HEK293 (cell line): Measurements from ENCODE around the gene NYAP2.

Source experiments
- CTCF ChIA-PET: fragments of 350-600 bp; formaldehyde crosslinking; extraction: SDS; loops from one replicate; lab custom pipeline; 2021; ENCODE audit warnings: antibody characterized with exemption; lab: Yijun Ruan, JAX
- POLR2A ChIA-PET: fragments of 300-600 bp; formaldehyde crosslinking; extraction: SDS; loops from one replicate; lab custom pipeline; 2020; ENCODE audit warnings: antibody characterized with exemption, inconsistent platforms; lab: Yijun Ruan, JAX
- H3K27ac ChIP-seq: fragments of 200-500 bp; sonication (Bioruptor generic); 2 replicates; pipeline ENCODE4 v1.5.1; 2014; ENCODE audit warnings: low read depth, low read length, control low read depth, inconsistent platforms; ENCODE audit errors: extremely low read depth
- H3K36me3 ChIP-seq, 2 experiments: fragments of 200-500 bp in 1 of 2; sonication (Bioruptor generic) in 1 of 2; 1 replicate in 1 of 2; 2 replicates in 1 of 2; pipeline ENCODE4 v1.5.1; 2014 to 2017; ENCODE audit warnings: inconsistent platforms in 2 of 2, low read length in 2 of 2; ENCODE audit not compliant: control insufficient read depth in 2 of 2, insufficient read depth in 1 of 2
- H3K4me1 ChIP-seq: fragments of 200-500 bp; sonication (Bioruptor generic); 2 replicates; pipeline ENCODE4 v1.5.1; 2014; ENCODE audit warnings: mild to moderate bottlenecking, low read length, inconsistent platforms; ENCODE audit not compliant: control insufficient read depth, insufficient read depth
- H3K4me3 ChIP-seq: 2 replicates; pipeline ENCODE4 v1.5.1; 2011; ENCODE audit warnings: low read depth, mild to moderate bottlenecking, control low read depth, low read length, moderate library complexity
- H3K9me3 ChIP-seq: fragments of 200-500 bp; sonication (Bioruptor generic); 2 replicates; pipeline ENCODE4 v1.5.1; 2014; ENCODE audit warnings: low read depth, low read length, inconsistent platforms; ENCODE audit not compliant: control insufficient read depth, insufficient read depth
- GLIS1 ChIP-seq: fragments of 450-650 bp; formaldehyde crosslinking; IDR thresholded peaks from 2 replicates; pipeline ENCODE4 v1.5.1; 2016; ENCODE audit warnings: missing biosample characterization, missing genetic modification characterization
- KLF9 ChIP-seq: fragments of 450-650 bp; formaldehyde crosslinking; IDR thresholded peaks from 2 replicates; pipeline ENCODE4 v1.5.1; 2016; ENCODE audit warnings: missing biosample characterization, missing genetic modification characterization, low read depth
- MZF1 ChIP-seq: fragments of 450-650 bp; formaldehyde crosslinking; IDR thresholded peaks from 2 replicates; pipeline ENCODE4 v1.5.1; 2017; ENCODE audit warnings: missing biosample characterization, missing genetic modification characterization, borderline replicate concordance
- SETDB1 ChIP-seq: IDR thresholded peaks from one replicate; pipeline ENCODE4 v1.6.1; 2017; ENCODE audit warnings: mild to moderate bottlenecking, low read length, moderate library complexity, mixed read lengths; ENCODE audit not compliant: insufficient read length
- TCF7L2 ChIP-seq: IDR thresholded peaks from 2 replicates; pipeline ENCODE4 v1.6.1; 2011; ENCODE audit warnings: low read depth, mild to moderate bottlenecking, inconsistent platforms, low read length, moderate library complexity, borderline replicate concordance
- ZFP69B ChIP-seq: fragments of 450-650 bp; formaldehyde crosslinking; IDR thresholded peaks from 2 replicates; pipeline ENCODE4 v1.5.1; 2016; ENCODE audit warnings: missing biosample characterization, missing genetic modification characterization
- ZNF112 ChIP-seq: fragments of 450-650 bp; formaldehyde crosslinking; IDR thresholded peaks from 2 replicates; pipeline ENCODE4 v1.5.0; 2017; ENCODE audit warnings: missing biosample characterization, missing genetic modification characterization
- ZNF121 ChIP-seq: fragments of 450-650 bp; formaldehyde crosslinking; IDR thresholded peaks from 2 replicates; pipeline ENCODE4 v1.5.1; 2016; ENCODE audit warnings: missing biosample characterization, missing genetic modification characterization
- ZNF138 ChIP-seq: fragments of 450-650 bp; formaldehyde crosslinking; IDR thresholded peaks from 2 replicates; pipeline ENCODE4 v1.5.1; 2016; ENCODE audit warnings: missing biosample characterization, missing genetic modification characterization, borderline replicate concordance
- ZNF274 ChIP-seq, 2 experiments: fragments of 200-500 bp in 1 of 2; fragments of 450-650 bp in 1 of 2; sonication (Bioruptor generic) in 1 of 2; formaldehyde crosslinking in 1 of 2; IDR thresholded peaks; 2 replicates each; pipeline versions ENCODE4 v1.5.1 to v1.6.1; 2014 to 2016; ENCODE audit warnings: borderline replicate concordance in 1 of 2, inconsistent platforms in 1 of 2, low read length in 1 of 2, missing biosample characterization in 1 of 2, missing genetic modification characterization in 1 of 2
- ZNF354C ChIP-seq: fragments of 450-650 bp; formaldehyde crosslinking; IDR thresholded peaks from 2 replicates; pipeline ENCODE4 v1.5.1; 2016; ENCODE audit warnings: missing biosample characterization, missing genetic modification characterization, low read depth, borderline replicate concordance
- ZNF394 ChIP-seq: fragments of 450-650 bp; formaldehyde crosslinking; IDR thresholded peaks from 2 replicates; pipeline ENCODE4 v1.5.1; 2016; ENCODE audit warnings: missing biosample characterization, missing genetic modification characterization, mild to moderate bottlenecking, moderate library complexity, borderline replicate concordance
- ZNF423 ChIP-seq: fragments of 450-650 bp; formaldehyde crosslinking; IDR thresholded peaks from 2 replicates; pipeline ENCODE4 v1.5.1; 2016; ENCODE audit warnings: missing biosample characterization, missing genetic modification characterization
- ZNF544 ChIP-seq: fragments of 450-650 bp; formaldehyde crosslinking; IDR thresholded peaks from 2 replicates; pipeline ENCODE4 v1.5.0; 2017; ENCODE audit warnings: missing biosample characterization, missing genetic modification characterization
- ZNF548 ChIP-seq: fragments of 450-650 bp; formaldehyde crosslinking; IDR thresholded peaks from 2 replicates; pipeline ENCODE4 v1.5.1; 2016; ENCODE audit warnings: missing biosample characterization, missing genetic modification characterization
- ZNF585B ChIP-seq: fragments of 450-650 bp; formaldehyde crosslinking; IDR thresholded peaks from 2 replicates; pipeline ENCODE4 v1.5.1; 2016; ENCODE audit warnings: missing biosample characterization, missing genetic modification characterization
- ZNF776 ChIP-seq: fragments of 450-650 bp; formaldehyde crosslinking; IDR thresholded peaks from 2 replicates; pipeline ENCODE4 v1.5.0; 2017; ENCODE audit warnings: missing biosample characterization, missing genetic modification characterization, borderline replicate concordance
- ZNF777 ChIP-seq: fragments of 450-650 bp; formaldehyde crosslinking; IDR thresholded peaks from 2 replicates; pipeline ENCODE4 v1.5.1; 2017; ENCODE audit warnings: missing biosample characterization, missing genetic modification characterization, borderline replicate concordance
- ZNF791 ChIP-seq: fragments of 450-650 bp; formaldehyde crosslinking; IDR thresholded peaks from 2 replicates; pipeline ENCODE4 v1.5.1; 2016; ENCODE audit warnings: missing biosample characterization, missing genetic modification characterization
- TF ChIP-seq, protein P1 (sequence below): fragments of 450-650 bp; formaldehyde crosslinking; IDR thresholded peaks from 2 replicates; pipeline ENCODE4 v1.5.1; 2016; ENCODE audit warnings: missing biosample characterization, missing genetic modification characterization, low read depth
- TF ChIP-seq, protein P2 (sequence below): fragments of 450-650 bp; formaldehyde crosslinking; IDR thresholded peaks from 2 replicates; pipeline ENCODE4 v1.5.1; 2016; ENCODE audit warnings: missing biosample characterization, missing genetic modification characterization, low read depth
- TF ChIP-seq, protein P3 (sequence below): fragments of 450-650 bp; formaldehyde crosslinking; IDR thresholded peaks from 2 replicates; pipeline ENCODE4; 2016; ENCODE audit warnings: missing biosample characterization, missing genetic modification characterization
- TF ChIP-seq, protein P4 (sequence below): fragments of 450-650 bp; formaldehyde crosslinking; IDR thresholded peaks from 2 replicates; pipeline ENCODE4 v1.5.1; 2017; ENCODE audit warnings: missing biosample characterization, missing genetic modification characterization

The NYAP2 gene

DNA sequence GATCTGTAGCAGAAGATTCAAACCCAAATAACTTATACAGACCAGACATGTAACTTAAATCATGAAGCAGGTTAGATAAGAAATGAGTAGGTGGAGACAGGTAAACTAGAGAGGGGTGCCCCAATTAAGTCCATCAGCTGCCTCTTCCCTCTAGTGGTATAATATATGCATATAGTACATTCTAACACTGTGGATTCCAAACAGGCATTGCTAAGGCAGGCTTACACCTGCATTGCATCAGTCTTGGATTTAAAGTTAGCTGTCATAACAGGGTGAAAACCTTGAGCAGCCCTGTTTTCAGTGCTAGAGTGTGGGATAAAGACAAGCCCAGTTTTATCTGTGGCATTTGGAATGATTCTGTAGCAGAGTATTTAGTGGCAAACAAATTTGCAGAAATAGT, 63.4 kb downstream of the NYAP2 start (continued):
- TF ChIP-seq GLIS1 (tag by site-specific recombination): no peak

DNA sequence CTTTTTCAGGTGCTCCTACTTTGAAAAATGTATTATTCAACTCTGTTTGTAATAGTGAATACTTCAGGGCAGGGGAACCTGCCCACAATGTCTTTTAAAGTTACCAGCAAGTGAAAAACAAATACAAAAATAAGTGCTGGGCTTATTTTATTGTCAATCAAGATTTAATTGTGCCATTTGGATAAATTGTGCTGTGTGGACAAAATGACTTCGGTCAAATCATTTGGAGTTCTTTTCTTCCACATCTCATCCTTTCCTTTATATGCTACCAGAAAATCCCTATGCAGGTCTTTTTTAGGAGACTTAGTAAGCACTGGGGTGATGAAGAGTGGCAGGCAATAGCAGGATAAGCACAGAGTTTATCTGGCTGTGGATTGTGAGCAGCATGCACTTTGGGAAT, 63.9 kb downstream of the NYAP2 start:
- H3K27ac ChIP-seq: no peak overlapping the region
- TF ChIP-seq, protein P1, sequence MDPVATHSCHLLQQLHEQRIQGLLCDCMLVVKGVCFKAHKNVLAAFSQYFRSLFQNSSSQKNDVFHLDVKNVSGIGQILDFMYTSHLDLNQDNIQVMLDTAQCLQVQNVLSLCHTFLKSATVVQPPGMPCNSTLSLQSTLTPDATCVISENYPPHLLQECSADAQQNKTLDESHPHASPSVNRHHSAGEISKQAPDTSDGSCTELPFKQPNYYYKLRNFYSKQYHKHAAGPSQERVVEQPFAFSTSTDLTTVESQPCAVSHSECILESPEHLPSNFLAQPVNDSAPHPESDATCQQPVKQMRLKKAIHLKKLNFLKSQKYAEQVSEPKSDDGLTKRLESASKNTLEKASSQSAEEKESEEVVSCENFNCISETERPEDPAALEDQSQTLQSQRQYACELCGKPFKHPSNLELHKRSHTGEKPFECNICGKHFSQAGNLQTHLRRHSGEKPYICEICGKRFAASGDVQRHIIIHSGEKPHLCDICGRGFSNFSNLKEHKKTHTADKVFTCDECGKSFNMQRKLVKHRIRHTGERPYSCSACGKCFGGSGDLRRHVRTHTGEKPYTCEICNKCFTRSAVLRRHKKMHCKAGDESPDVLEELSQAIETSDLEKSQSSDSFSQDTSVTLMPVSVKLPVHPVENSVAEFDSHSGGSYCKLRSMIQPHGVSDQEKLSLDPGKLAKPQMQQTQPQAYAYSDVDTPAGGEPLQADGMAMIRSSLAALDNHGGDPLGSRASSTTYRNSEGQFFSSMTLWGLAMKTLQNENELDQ (tag by site-specific recombination): no peak
- TF ChIP-seq, protein P2, sequence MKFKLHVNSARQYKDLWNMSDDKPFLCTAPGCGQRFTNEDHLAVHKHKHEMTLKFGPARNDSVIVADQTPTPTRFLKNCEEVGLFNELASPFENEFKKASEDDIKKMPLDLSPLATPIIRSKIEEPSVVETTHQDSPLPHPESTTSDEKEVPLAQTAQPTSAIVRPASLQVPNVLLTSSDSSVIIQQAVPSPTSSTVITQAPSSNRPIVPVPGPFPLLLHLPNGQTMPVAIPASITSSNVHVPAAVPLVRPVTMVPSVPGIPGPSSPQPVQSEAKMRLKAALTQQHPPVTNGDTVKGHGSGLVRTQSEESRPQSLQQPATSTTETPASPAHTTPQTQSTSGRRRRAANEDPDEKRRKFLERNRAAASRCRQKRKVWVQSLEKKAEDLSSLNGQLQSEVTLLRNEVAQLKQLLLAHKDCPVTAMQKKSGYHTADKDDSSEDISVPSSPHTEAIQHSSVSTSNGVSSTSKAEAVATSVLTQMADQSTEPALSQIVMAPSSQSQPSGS (tag by site-specific recombination): no peak
- TF ChIP-seq ZNF548 (tag by site-specific recombination): no peak
- TF ChIP-seq TCF7L2: no peak
- no peak for TF ChIP-seq ZNF544 (tag by site-specific recombination)
- no peak for TF ChIP-seq ZFP69B
- TF ChIP-seq ZNF585B (tag by site-specific recombination): no peak
- H3K9me3 ChIP-seq: no peaks in the 10 kb centered on the region
- no peak overlapping the region for H3K4me3 ChIP-seq
- H3K4me1 ChIP-seq: no peaks in the 10 kb centered on the region
- ChIA-PET POLR2A (no interaction called here), CTCF (interaction anchor here (1.0 kb wide), 1 partner anchor 180 kb away, joined by 3 read pairs; no protein-coding TSS in a partner anchor)
- no peaks in the 10 kb centered on the region for H3K36me3 ChIP-seq

DNA sequence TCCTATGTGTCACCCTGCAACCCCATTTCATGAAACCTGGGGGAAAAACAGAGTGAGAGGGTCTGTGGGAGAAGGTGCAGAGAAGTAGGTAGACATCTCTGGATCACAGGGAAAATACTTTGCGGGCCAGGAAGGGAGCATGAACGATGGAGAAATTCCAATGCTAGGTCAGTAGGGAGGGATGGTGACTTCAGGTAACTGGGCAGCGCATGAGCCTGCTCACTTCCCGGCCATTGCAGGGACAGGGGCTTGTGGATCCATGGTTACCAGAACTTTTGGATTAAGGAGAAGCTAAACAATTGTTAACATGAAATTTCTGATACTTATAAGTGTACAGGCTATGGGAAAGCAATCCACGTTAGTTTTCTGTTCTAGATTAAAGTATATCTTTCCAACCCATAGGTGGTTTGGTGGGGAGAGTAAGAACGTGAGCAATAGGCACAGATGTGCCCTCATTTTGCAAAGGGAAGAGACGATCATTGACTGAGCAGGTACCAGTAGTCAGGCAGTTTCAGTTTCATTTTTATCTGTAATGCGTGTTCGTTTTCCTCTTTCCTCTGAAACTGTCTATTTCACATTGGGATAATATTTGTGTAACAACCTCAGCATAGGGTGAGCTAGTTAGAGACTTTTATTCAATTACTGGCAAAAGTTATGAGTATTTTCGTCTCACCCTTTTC, 65.0 kb downstream of the NYAP2 start:
- H3K36me3 ChIP-seq: no peaks in the 10 kb centered on the region
- no peaks in the 10 kb centered on the region for H3K9me3 ChIP-seq
- POLR2A ChIA-PET: no interaction called here
- H3K4me1 ChIP-seq: no peaks in the 10 kb centered on the region
- H3K27ac ChIP-seq: no peak overlapping the region
- no peak overlapping the region for H3K4me3 ChIP-seq
- CTCF ChIA-PET: no interaction called here
- TF ChIP-seq ZNF354C (tag by site-specific recombination) (no peak), ZNF791 (tag by site-specific recombination) (no peak), ZFP69B (no peak), SETDB1 (no peak), ZNF138 (tag by site-specific recombination) (no peak), ZNF394 (no peak), ZNF777 (tag by site-specific recombination) (no peak), ZNF776 (tag by site-specific recombination) (no peak), ZNF423 (tag by site-specific recombination) (no peak), ZNF112 (tag by site-specific recombination) (no peak), TCF7L2 (no peak), ZNF121 (tag by site-specific recombination) (no peak), MZF1 (tag by site-specific recombination) (no peak), ZNF548 (tag by site-specific recombination) (no peak), ZNF274 (IDR thresholded peaks at IDR 0.05; ENCODE audit: low read length) (no peak), ZNF274 (tag by site-specific recombination; IDR thresholded peaks at IDR 0.05; ENCODE audit: borderline replicate concordance) (no peak), KLF9 (no peak)
- TF ChIP-seq, protein P3, sequence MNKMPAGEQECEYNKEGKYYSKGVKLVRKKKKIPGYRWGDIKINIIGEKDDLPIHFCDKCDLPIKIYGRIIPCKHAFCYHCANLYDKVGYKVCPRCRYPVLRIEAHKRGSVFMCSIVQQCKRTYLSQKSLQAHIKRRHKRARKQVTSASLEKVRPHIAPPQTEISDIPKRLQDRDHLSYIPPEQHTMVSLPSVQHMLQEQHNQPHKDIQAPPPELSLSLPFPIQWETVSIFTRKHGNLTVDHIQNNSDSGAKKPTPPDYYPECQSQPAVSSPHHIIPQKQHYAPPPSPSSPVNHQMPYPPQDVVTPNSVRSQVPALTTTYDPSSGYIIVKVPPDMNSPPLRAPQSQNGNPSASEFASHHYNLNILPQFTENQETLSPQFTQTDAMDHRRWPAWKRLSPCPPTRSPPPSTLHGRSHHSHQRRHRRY: no peak
- TF ChIP-seq, protein P4, sequence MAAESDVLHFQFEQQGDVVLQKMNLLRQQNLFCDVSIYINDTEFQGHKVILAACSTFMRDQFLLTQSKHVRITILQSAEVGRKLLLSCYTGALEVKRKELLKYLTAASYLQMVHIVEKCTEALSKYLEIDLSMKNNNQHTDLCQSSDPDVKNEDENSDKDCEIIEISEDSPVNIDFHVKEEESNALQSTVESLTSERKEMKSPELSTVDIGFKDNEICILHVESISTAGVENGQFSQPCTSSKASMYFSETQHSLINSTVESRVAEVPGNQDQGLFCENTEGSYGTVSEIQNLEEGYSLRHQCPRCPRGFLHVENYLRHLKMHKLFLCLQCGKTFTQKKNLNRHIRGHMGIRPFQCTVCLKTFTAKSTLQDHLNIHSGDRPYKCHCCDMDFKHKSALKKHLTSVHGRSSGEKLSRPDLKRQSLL (tag by site-specific recombination): no peak
